Activated T-helper 2 cell treated with anti-CD3 and anti-CD28 coated beads, Interferon-gamma antibody, Interleukin-2, Interleukin-4, amounts not matched to agents 10 μg/mL and 5 μg/mL and 100 μg/mL, durations not matched to agents 14 hours and 24 hours and 36 hours (primary cell): Measurements from ENCODE around the gene CNIH3. TPM values are rescaled to one million over a fixed set of nuclear protein-coding genes. Genes with fewer than 3 reads are reported as not detected.

ENCODE experiments used
- DNase-seq: peaks from one replicate; pipeline ENCODE4 v3.0.0; 2021; ENCODE audit warnings: low spot score
- H3K27ac Mint-ChIP-seq: one replicate; pipeline ENCODE4 v1.8.0; 2021; ENCODE audit warnings: mixed read lengths
- H3K27me3 Mint-ChIP-seq: one replicate; pipeline ENCODE4 v1.8.0; 2021; ENCODE audit warnings: low read depth, mixed read lengths
- H3K36me3 Mint-ChIP-seq: one replicate; pipeline ENCODE4 v1.8.0; 2021; ENCODE audit warnings: low read depth, mixed read lengths
- H3K4me1 Mint-ChIP-seq: one replicate; pipeline ENCODE4 v1.8.0; 2021; ENCODE audit warnings: low read depth, mixed read lengths
- H3K4me3 Mint-ChIP-seq: one replicate; pipeline ENCODE4 v1.8.0; 2021; ENCODE audit warnings: low read depth, mild to moderate bottlenecking, moderate library complexity, mixed read lengths
- H3K9me3 Mint-ChIP-seq: one replicate; pipeline ENCODE4 v1.8.0; 2021; ENCODE audit warnings: mixed read lengths
- intact Hi-C: fragments of 100-400 bp; cut with micrococcal nuclease; formaldehyde crosslinking; loops from one replicate; pipeline ENCODE4 v1.15.1; 2023
- total RNA-seq: library from RNA; stranded (reverse); gene quantifications from 2 replicates; pipeline ENCODE4 v1.2.3, GENCODE V29; 2022

CNIH3 gene
- total RNA-seq, 1 donor from 2014 or later, result 1.5 TPM

GRCh38 chr1:224737353-224737727 lies 121.2 kb downstream of the CNIH3 start:
- Mint-ChIP-seq H3K9me3 (no peaks in the 10 kb centered on the region), H3K27me3 (peaks cover 9% of the 10 kb centered on the region), H3K4me1 (peaks cover 9% of the 10 kb centered on the region), H3K4me3 (no peak overlapping the region), H3K27ac (no peak overlapping the region), H3K36me3 (no peaks in the 10 kb centered on the region)
- intact Hi-C loops, result no loop called here
- no peak for DNase-seq

DNA sequence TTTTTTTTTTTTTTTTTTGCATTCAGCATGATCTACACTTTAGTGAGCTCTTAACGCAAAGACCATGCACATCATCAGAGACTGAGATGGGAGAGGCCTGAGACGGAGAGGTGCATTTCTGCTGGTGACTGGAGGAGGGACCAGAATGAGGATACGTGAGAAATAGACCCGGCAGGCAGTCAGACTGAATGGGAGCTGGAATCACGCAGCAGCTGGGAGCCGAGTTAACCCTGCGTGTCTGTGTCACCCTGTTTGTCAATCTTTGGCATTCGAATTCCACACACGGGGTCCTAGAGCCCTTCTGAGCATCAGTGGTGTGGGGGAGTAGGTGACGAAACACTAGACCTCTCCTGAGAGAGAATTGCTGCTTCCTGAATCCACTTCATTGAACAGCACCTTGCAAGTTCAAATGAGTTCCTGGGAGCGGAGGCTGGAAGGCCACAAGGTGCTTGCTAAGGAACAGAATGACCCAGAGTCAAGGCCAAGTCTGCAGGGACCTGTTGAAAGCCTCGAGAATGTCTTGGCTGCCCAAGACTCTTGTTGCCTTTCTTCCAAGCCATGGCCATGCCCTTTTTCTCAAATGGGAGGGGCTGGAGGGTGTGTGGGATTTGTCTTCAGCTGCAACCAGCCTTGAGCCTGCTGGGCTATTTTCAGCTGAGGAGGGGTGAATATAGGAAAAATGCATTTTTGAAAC lies 123.3 kb downstream of the CNIH3 start:
- H3K4me1 Mint-ChIP-seq, result peaks cover 9% of the 10 kb centered on the region
- H3K27me3 Mint-ChIP-seq, result peaks cover 10% of the 10 kb centered on the region
- intact Hi-C loops, result no loop called here
- no peak for DNase-seq
- no peaks in the 10 kb centered on the region for H3K9me3 Mint-ChIP-seq
- H3K36me3 Mint-ChIP-seq, result no peaks in the 10 kb centered on the region
- no peak overlapping the region for H3K4me3 Mint-ChIP-seq
- H3K27ac Mint-ChIP-seq, result no peak overlapping the region

DNA sequence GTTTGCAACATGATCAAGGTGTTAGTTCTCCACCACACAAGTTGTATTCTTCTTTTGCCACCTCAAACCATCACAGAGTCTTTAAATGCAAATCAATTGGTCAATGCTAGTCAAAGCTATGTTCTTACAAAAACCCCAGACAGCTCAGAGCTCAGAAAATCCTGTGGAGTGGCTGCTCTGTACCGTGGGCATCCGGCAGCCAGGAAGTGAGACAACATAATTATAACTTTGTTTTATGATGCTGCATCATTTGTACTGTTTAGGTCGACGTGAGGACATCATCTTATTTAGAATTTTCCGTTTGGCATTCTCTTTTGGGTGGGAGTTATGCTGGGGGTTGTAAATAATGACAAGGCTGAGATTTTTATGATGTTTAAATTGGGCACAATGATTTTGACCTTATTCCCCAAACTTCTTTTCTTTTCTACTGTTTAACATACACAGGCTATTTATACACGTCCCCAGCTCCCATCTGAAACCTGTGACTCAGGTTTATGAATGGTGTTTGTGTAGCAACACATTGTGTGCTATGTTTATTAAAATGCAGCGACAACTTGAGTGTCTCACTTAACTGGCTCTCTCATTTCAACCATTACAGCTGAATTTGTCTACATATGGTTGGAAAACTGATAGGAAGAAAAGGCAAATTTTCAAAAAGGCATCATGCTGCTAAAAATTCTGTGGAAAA lies 124.0 kb downstream of the CNIH3 start:
- Mint-ChIP-seq H3K27me3 (peaks cover 10% of the 10 kb centered on the region), H3K4me1 (peaks cover 5% of the 10 kb centered on the region), H3K36me3 (no peaks in the 10 kb centered on the region), H3K9me3 (no peaks in the 10 kb centered on the region), H3K27ac (no peak overlapping the region), H3K4me3 (no peak overlapping the region)
- intact Hi-C loops, result no loop called here
- no peak for DNase-seq

DNA sequence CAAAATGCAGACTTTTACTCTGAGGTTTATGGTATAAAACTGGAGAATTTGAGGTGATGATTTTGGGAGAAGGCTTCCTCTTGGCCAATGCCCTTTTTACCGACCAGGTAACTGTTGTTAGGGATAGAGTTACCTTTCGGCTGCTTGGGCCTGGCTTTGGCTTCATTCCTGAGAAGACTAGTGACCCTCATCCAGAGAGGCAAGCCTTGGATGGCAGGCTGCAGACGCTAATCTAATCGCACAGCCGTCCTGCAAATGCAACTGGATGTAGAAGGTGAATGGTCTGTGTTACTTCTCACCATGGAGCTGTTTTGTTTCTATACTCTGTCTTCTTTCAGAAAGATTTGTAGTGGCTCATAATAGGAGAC lies 124.6 kb downstream of the CNIH3 start:
- H3K36me3 Mint-ChIP-seq, result no peaks in the 10 kb centered on the region
- no peak overlapping the region for H3K27ac Mint-ChIP-seq
- intact Hi-C loops, result no loop called here
- no peak overlapping the region for H3K4me3 Mint-ChIP-seq
- no peaks in the 10 kb centered on the region for H3K9me3 Mint-ChIP-seq
- H3K27me3 Mint-ChIP-seq, result peaks cover 10% of the 10 kb centered on the region
- no peak for DNase-seq
- peaks cover 3% of the 10 kb centered on the region for H3K4me1 Mint-ChIP-seq

GRCh38 chr1:224742349-224742748 lies 126.2 kb downstream of the CNIH3 start:
- Mint-ChIP-seq H3K36me3 (no peaks in the 10 kb centered on the region), H3K9me3 (no peaks in the 10 kb centered on the region)

GRCh38 chr1:224743608-224744164 lies 127.6 kb downstream of the CNIH3 start:
- no peak overlapping the region for H3K27ac Mint-ChIP-seq
- intact Hi-C loops, result no loop called here
- no peak for DNase-seq
- H3K36me3 Mint-ChIP-seq, result no peaks in the 10 kb centered on the region
- peaks cover 4% of the 10 kb centered on the region for H3K4me1 Mint-ChIP-seq
- H3K27me3 Mint-ChIP-seq, result peaks cover 4% of the 10 kb centered on the region
- H3K4me3 Mint-ChIP-seq, result no peak overlapping the region
- no peaks in the 10 kb centered on the region for H3K9me3 Mint-ChIP-seq

More at GRCh38 chr1:224742349-224742748, 126.2 kb downstream of the CNIH3 start:
- intact Hi-C loops, result no loop called here
- peaks cover 4% of the 10 kb centered on the region for H3K4me1 Mint-ChIP-seq
- no peak overlapping the region for H3K27ac Mint-ChIP-seq
- H3K4me3 Mint-ChIP-seq, result no peak overlapping the region
- H3K27me3 Mint-ChIP-seq, result peaks cover 7% of the 10 kb centered on the region
- DNase-seq, result no peak

DNA sequence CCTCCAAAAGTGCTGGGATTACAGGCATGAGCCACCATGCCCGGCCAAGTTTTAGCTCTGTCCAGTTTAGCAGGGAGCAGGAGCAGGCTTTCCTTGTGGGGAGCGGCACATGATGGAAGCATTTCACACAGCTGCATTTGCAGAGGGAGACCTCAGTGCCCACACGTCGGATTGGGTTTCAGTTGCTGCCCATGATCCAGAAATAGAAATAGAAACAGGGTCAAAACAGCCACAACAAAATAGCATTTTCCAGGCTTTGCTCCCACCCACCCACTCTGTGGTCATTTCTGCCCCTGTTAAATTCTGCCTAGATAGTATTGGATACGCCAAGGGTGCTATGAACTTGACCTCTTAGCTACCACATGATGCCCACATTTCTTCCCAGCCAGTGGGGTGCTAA lies 128.4 kb downstream of the CNIH3 start:
- Mint-ChIP-seq H3K36me3 (no peaks in the 10 kb centered on the region), H3K27ac (no peak overlapping the region), H3K4me3 (no peak overlapping the region), H3K4me1 (peaks cover 4% of the 10 kb centered on the region), H3K9me3 (no peaks in the 10 kb centered on the region), H3K27me3 (peaks cover 3% of the 10 kb centered on the region)
- intact Hi-C loops, result no loop called here
- DNase-seq, result no peak

GRCh38 chr1:224745394-224745793 lies 129.3 kb downstream of the CNIH3 start:
- no peak for DNase-seq
- Mint-ChIP-seq H3K27ac (no peak overlapping the region), H3K4me3 (no peak overlapping the region), H3K9me3 (no peaks in the 10 kb centered on the region), H3K27me3 (peaks cover 5% of the 10 kb centered on the region), H3K36me3 (no peaks in the 10 kb centered on the region), H3K4me1 (peaks cover 2% of the 10 kb centered on the region)
- intact Hi-C loops, result no loop called here

GRCh38 chr1:224745924-224746323 lies 129.8 kb downstream of the CNIH3 start:
- Mint-ChIP-seq H3K36me3 (no peaks in the 10 kb centered on the region), H3K27ac (no peak overlapping the region), H3K9me3 (no peaks in the 10 kb centered on the region), H3K4me1 (peaks cover 4% of the 10 kb centered on the region), H3K4me3 (no peak overlapping the region), H3K27me3 (peaks cover 6% of the 10 kb centered on the region)
- DNase-seq, result no peak
- intact Hi-C loops, result no loop called here

- Mint-ChIP-seq H3K4me1 (peaks cover 4% of the 10 kb centered on the region), H3K36me3 (no peaks in the 10 kb centered on the region), H3K9me3 (no peaks in the 10 kb centered on the region), H3K27ac (no peak overlapping the region), H3K27me3 (peaks cover 4% of the 10 kb centered on the region), H3K4me3 (no peak overlapping the region)
- no peak for DNase-seq
- intact Hi-C loops, result no loop called here
Measured at GRCh38 chr1:224747578-224747977, 131.5 kb downstream of the CNIH3 start.

DNA sequence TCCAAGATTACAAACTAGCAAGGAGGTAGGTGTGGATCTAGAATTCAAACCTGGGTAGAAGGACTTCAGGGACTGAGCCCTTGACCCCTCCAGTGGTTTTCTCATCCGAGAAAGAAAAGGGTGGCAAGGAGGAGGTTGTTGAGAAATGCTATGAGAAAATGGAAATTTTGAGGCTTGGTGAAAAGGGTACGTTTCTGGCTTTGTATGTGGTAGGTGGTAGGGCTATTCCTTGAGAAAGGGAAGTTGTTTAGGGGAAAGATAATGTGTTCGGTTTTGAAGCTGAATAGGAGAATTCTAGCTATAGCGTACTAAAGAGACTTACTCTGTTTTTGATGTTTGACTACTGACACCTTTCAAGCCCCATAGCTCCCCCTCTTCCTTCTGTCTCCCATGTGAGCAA lies 133.8 kb downstream of the CNIH3 start:
- peaks cover 4% of the 10 kb centered on the region for H3K4me1 Mint-ChIP-seq
- H3K4me3 Mint-ChIP-seq, result no peak overlapping the region
- intact Hi-C loops, result no loop called here
- no peak overlapping the region for H3K27ac Mint-ChIP-seq
- no peaks in the 10 kb centered on the region for H3K9me3 Mint-ChIP-seq
- no peaks in the 10 kb centered on the region for H3K36me3 Mint-ChIP-seq
- DNase-seq, result no peak
- H3K27me3 Mint-ChIP-seq, result peaks cover 4% of the 10 kb centered on the region

GRCh38 chr1:224751624-224752311 lies 135.7 kb downstream of the CNIH3 start:
- Mint-ChIP-seq H3K27me3 (peaks cover 4% of the 10 kb centered on the region), H3K9me3 (no peaks in the 10 kb centered on the region), H3K4me3 (no peak overlapping the region), H3K27ac (no peak overlapping the region), H3K36me3 (no peaks in the 10 kb centered on the region), H3K4me1 (peaks cover 2% of the 10 kb centered on the region)
- intact Hi-C loops, result no loop called here
- no peak for DNase-seq

DNA sequence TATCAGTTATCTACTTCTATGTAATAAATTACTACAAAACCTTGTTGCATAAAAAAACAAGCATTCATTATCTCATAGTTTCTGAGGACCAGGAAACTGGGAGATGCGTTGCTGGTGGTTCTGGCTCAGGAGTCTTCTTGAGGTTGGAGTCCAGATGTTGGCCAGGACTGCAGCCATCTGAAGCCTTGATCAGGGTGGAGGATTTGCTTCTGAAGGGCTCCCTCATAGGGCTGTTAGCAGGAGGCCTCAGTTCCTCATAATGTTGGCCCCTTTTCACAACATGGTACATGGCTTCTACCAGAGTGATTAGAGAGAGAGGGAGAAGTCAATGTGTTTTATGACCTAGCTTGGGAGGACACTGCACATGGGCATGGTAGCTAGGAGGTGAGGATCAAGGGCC lies 137.4 kb downstream of the CNIH3 start:
- no peak overlapping the region for H3K4me3 Mint-ChIP-seq

More for the DNA sequence above, 137.4 kb downstream of the CNIH3 start:
- DNase-seq, result no peak
- Mint-ChIP-seq H3K27me3 (peaks cover 4% of the 10 kb centered on the region), H3K36me3 (no peaks in the 10 kb centered on the region), H3K9me3 (peaks cover under 1% of the 10 kb centered on the region), H3K27ac (no peak overlapping the region), H3K4me1 (peaks cover 2% of the 10 kb centered on the region)
- intact Hi-C loops, result no loop called here
